Stimulated activated CD4-positive, alpha-beta T cell treated with anti-CD3 and anti-CD28 coated beads, Interleukin-4, amount 100 ng/mL, for 4 hours (primary cell): ENCODE data around the gene C1orf21.

Source experiments
- DNase-seq, 2 experiments: peaks; one replicate each; pipeline ENCODE4 v3.0.0-alpha.2; 2020

The C1orf21 gene

GRCh38 chr1:184416946-184417345 is 30.1 kb downstream of the C1orf21 start:
- DNase-seq, result no peak

DNA sequence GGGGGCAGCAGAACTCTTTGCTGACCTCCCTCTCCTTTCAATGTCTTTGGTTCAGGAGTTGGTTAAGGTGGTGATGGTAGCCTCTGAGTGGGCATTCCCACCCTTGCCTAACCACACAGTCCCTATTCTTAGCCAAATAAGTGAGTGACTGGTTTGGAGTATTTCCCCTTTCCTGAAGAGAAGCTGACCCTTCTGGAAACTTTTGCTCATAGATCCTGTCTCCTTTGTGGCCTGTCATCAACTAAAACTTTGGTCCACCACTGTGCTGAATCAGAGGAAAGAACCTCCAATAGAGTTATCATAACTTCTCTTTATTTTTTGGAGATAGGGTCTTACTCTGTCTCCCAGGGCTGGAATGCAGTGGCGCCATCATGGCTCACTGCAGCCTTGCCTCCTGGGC is 31.1 kb downstream of the C1orf21 start:
- no peak for DNase-seq

DNA sequence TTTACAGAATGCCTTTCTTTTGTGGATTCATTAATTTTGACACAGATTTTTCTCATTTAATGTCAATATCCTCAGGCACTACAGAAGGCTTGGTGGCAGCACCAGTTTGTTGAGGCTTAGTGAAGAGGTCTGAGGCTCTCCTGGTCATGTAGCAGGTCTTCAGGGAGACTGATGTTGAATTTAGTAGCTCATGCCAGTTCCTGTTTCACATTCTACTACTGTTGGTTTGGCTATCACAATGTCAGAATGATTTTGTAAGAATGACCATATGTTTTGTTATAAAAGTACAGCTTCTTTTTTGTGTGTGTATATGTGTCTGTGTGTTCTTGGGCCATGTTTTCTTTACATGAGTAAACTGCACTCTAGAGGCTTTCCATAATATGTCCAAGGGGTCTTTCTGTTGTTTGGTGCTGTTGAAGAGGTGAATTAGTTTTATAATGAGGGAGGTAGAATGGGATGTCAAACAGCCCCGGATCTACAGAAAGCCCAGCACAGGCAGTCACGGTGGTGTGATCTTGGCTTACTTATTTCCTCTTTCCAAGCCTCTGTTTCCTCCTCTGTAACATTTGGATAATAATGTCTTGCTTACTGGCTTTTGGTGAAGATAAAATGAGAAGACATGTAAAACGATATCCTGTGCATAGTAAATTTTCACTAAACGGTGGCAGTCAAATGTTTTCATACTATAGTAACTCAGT is 32.0 kb downstream of the C1orf21 start:
- DNase-seq, result no peak

GRCh38 chr1:184419350-184420161 is 32.7 kb downstream of the C1orf21 start:
- no peak for DNase-seq

- no peak for DNase-seq
Observed at GRCh38 chr1:184422490-184423233, 35.8 kb downstream of the C1orf21 start.

- no peak for DNase-seq
Observed at GRCh38 chr1:184423649-184424048, 36.8 kb downstream of the C1orf21 start.

GRCh38 chr1:184424157-184424556 is 37.3 kb downstream of the C1orf21 start:
- DNase-seq, result no peak

DNA sequence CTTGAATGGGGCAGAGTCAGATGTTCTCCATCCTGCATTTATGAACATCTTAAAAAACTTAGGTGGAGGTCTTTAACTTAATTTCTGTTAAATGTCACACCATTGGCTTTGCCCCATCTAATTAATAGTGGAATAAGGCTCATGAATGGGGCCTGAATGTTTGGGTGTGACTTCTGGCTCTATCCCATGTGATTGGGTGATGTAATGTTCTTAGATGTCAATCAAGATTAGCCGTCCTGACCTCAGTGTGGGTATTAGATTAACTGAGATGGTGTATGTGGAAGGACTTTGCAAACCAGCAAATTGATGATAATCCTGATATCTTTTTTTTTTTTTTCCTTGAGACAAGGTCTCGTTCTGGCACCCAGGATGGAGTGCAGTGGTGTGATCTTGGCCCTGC is 38.1 kb downstream of the C1orf21 start:
- DNase-seq, result no peak

DNA sequence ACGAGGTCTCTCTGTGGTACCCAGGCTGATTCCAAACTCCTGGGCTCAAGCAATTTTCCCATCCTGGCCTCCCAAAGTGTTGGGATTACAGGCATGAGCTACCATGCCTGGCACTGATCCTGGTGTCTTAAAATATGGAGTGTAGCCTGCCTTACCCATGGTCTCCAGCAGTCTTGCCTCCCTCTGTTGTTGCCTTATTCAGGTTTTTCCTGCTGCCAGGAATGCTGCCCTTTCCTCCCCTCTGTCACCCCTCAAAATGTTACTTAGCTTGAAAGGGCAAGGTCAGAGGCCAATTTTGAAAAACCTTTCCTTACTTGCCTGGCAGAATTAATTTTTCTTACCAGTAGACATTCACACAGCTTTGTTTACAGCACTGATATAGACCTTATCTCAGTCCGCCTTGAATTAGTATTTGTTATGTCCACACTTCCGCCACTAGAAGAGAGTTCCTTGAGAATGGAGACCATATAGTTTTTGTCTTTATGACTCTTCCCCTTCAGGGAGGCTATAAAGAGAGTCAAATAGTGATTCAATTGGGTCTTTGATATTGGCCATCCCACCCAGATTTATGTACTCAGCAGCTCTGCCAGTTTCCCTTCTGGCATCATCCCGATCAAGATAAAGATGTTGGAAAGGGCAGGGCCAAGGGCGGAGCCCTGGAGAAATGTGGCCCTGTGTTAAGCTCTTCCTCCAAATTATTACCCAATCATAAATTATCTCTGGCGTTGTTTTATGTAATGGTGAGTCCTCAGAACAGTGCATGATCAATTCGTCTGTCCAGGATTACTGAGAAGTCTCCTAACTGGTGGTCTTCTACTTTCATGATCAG is 38.8 kb downstream of the C1orf21 start:
- DNase-seq, result no peak

DNA sequence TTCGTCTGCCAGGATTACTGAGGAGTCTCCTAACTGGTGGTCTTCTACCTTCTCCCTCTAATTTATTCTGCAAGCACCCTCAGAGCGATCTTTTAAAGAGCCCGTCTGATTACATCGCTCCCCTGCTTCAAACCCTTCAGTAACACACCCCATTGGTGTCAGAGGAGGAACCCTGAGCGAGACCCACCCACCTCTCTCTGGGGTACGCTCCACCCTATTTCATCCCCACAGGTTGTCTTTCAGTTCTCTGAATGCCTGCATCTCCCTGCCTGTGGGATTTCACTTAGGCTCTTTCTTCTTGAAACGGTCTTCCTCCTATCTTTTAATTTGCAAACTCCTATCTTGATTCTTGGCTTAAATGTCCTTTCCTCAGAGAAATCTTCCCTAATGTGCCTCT is 39.4 kb downstream of the C1orf21 start:
- no peak for DNase-seq

DNA sequence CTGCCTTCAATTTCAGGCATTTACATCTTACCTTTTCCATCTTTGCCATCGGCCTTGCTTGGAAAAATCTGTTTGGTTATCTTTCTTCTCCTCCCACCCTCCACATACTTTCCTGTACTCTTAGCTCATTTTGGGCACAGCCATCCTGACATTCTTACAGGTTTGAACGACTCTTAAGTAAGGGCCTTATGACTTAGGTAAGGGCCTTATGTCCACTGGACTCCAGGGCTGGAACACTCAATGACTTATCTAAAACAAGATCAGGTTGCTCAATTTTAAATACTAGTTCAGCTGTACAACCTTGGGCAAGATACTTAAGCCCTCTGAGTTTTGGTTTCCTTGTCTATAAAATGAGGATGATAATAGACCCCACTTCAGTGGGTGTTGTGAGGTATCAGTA is 40.9 kb downstream of the C1orf21 start:
- no peak for DNase-seq

DNA sequence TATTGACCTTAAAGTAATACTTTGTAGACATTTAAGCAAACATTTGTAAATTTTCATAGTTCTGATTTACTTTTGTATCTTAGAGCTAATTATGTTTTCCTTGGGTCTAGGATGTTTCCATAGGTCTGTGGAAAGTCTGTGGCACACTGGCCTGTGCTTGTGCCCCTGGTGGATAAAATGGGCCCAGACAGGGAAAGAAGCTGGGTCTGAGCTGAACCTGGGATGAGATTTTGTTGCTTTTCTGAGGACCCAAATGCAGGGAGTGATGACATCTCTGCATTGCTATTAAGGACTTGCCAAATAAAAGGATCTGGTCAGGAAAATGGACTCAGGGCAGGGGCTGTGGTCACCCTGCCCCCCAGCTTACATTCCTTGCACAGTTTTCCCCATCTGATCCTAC is 41.8 kb downstream of the C1orf21 start:
- no peak for DNase-seq

DNA sequence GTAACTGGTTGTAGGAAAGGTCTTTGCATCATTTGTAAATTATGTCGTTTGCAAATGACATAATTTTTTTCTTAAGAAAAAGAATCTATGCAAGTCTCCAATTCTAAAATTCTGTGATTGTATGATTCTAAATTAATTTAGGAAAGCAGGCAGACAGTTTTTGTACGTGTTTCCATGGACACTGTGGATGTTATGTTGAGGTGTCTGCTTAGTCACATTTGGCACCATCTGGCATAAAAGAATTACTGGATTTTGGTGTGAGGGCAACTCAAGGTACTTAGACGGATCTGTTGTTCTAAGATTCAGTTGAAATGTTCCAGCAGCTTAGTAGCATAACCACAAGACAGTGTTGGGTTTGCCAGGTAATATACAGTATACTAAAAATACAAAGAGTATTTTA is 42.5 kb downstream of the C1orf21 start:
- DNase-seq, result no peak

- no peak for DNase-seq
Observed at GRCh38 chr1:184433956-184434502, 47.2 kb downstream of the C1orf21 start.

GRCh38 chr1:184437291-184437690 is 50.5 kb downstream of the C1orf21 start:
- DNase-seq, result no peak

DNA sequence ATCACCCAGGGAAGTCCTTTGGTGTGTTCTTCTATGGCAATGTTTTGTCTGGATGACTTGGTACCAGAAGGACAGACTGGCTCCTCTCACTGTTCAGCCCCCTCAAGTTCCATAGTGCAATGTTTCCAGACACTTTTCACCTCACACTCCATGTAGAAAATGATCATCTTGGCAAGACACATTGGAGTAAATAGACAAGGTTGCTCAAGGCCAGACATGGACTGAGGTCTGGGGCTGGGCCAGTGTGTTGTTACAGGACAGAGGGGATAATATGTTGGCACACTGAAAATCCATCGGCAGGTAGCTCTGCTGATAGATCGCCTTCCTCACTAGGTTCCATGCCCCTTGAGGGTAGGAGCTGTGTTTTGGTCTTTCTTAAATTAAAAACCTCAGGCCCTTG is 51.5 kb downstream of the C1orf21 start:
- DNase-seq, result no peak

DNA sequence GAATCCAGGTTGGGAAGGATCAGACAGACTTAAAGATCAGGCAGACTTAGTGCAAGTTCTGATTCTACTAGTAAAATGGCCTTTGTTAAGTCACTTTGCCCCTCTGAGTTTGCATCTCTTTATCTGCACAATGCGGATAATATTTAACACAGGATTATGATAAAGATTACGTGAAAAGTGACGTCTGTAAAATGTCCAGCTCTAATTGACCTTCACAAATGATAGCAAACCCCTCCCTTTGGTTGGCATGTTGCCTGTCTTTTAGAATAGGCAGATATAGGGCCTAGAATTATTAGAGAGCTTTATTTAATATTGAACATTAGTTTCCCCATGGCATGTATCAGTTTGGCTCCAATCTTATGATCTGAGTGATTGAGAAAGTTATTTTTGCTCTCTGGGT is 55.4 kb downstream of the C1orf21 start:
- no peak for DNase-seq

DNA sequence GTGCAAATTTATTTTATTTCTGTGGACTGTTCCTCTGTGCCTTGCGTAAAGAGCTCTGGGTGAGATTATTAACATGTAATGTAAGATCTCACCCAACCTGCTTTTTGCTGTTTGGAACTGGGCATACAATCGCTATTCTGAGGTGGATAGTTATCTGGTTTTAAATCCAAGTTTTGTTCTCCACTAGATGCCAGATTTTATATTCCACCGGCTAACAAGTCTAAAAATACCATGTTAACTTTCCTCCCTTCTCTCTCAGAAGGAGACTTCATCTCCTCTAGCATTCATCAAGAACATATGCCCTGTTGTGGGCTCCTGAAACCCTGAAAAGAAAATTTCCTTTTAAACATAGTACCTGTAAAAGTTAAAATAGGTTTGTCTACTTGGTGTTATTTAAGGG is 56.4 kb downstream of the C1orf21 start:
- DNase-seq, result no peak

DNA sequence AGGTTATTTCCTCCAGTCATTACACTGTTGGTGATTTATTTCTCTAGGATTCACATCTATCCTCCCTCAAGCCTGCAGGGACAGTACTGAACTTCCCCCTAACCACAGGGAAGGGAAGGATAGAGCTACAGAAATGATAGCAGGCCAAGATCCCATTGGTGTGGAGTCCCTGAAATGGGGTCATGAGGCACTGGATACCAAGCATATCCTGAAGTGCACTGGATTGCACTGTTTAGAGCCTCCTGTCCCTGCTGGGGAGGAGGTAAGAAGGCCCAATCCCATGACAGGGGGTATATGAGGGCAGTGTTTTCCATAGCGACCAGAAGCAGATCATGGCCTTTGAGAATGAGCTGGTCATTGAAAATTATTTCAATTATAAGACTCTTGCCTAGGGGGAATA is 56.8 kb downstream of the C1orf21 start:
- DNase-seq, result no peak

- no peak for DNase-seq
Observed at GRCh38 chr1:184445997-184446396, 59.2 kb downstream of the C1orf21 start.

DNA sequence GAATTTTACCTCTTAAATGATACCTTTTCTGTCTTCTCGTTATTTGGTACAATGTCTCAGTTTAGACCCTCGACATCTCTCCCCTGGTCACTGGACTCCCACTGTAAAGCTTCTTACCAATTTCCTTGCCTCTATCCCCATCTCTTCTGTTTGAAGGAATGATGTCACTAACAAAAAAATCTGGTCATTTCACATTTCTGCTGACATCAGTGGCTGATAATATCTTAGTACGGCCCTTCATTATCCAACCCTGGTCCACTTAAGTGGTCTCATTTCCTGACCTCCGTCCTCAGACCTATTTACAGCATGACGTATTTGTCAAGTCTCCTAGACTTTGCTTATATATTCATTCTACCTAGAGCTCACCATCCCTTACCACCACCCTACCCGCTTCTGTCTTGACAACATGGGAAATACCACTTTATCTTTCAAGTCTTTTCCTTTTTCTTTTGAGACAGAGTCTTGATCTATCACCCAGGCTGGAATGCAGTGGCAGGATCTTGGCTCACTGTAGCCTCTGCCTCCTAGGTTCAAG is 60.9 kb downstream of the C1orf21 start:
- no peak for DNase-seq

DNA sequence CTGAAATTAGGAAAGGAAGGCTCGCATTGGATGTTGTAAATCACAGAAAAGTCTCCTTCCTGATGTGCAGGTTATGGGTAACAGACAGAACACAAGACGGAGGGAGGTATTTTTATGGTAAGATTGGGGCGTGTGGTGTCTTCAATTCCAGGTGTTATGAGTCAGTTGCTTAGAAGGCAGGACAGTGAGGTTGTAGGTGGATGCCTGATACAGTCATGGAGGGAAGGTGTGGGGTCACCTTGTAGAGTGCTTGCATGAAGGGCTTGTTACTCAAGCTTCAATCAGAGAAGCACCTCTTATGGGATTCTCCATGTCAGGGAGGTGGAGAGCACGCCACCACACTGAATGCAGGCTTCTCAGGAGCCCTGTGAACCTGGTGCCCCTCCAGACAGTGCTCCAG is 63.1 kb downstream of the C1orf21 start:
- no peak for DNase-seq
